Trophoblast cell (in vitro differentiated cells and primary cell): ENCODE measurements around the gene VSTM5.

Source experiments
- DNase-seq, 2 donors: peaks; one replicate each; pipeline ENCODE4 v3.0.0-alpha.2; 2016
- H2AFZ ChIP-seq: 2 replicates; pipeline ENCODE4 v1.6.1; 2013; ENCODE audit warnings: low read length, moderate library complexity, mild to moderate bottlenecking; ENCODE audit not compliant: insufficient read depth, poor library complexity
- H2AK5ac ChIP-seq: 2 replicates; pipeline ENCODE4 v1.6.1; 2013; ENCODE audit warnings: mild to moderate bottlenecking, low read length
- H2BK120ac ChIP-seq: 2 replicates; pipeline ENCODE4 v1.6.1; 2013; ENCODE audit warnings: low read length, mild to moderate bottlenecking, moderate library complexity; ENCODE audit not compliant: insufficient read depth, poor library complexity
- H2BK12ac ChIP-seq: 2 replicates; pipeline ENCODE4 v1.6.1; 2013; ENCODE audit warnings: mild to moderate bottlenecking, low read length, moderate library complexity
- H2BK5ac ChIP-seq: 2 replicates; pipeline ENCODE4 v1.6.1; 2013; ENCODE audit warnings: low read length, low read depth, moderate library complexity, mild to moderate bottlenecking; ENCODE audit not compliant: poor library complexity
- H3K14ac ChIP-seq: 2 replicates; pipeline ENCODE4 v1.6.1; 2013; ENCODE audit warnings: mild to moderate bottlenecking, low read length
- H3K18ac ChIP-seq: 2 replicates; pipeline ENCODE4 v1.6.1; 2013; ENCODE audit warnings: mild to moderate bottlenecking, low read length
- H3K23ac ChIP-seq: 2 replicates; pipeline ENCODE4 v1.6.1; 2013; ENCODE audit warnings: low read length
- H3K27ac ChIP-seq: 2 replicates; pipeline ENCODE4 v1.5.1; 2013; ENCODE audit warnings: low read depth, mild to moderate bottlenecking, inconsistent platforms, low read length, moderate library complexity
- H3K27me3 ChIP-seq: 2 replicates; pipeline ENCODE4 v1.6.1; 2013; ENCODE audit warnings: inconsistent platforms, mild to moderate bottlenecking, low read length, moderate library complexity; ENCODE audit not compliant: insufficient read depth
- H3K36me3 ChIP-seq, 2 experiments: 1 replicate in 1 of 2; 2 replicates in 1 of 2; pipeline ENCODE4 v1.6.1; 2013; ENCODE audit warnings: low read length in 2 of 2, mild to moderate bottlenecking in 2 of 2, moderate library complexity in 1 of 2; ENCODE audit not compliant: insufficient read depth in 2 of 2, control insufficient read depth in 1 of 2
- H3K4ac ChIP-seq: 2 replicates; pipeline ENCODE4 v1.6.1; 2013; ENCODE audit warnings: low read depth, mild to moderate bottlenecking, low read length, moderate library complexity
- H3K4me1 ChIP-seq, 2 experiments: 1 replicate in 1 of 2; 2 replicates in 1 of 2; pipeline ENCODE4 v1.6.1; 2013; ENCODE audit warnings: low read length in 2 of 2, mild to moderate bottlenecking in 2 of 2, moderate library complexity in 1 of 2; ENCODE audit not compliant: insufficient read depth in 2 of 2, control insufficient read depth in 1 of 2
- H3K4me2 ChIP-seq: 2 replicates; pipeline ENCODE4 v1.6.1; 2013; ENCODE audit warnings: inconsistent platforms, mild to moderate bottlenecking, low read length, moderate library complexity
- H3K4me3 ChIP-seq: 2 replicates; pipeline ENCODE4 v1.5.1; 2013; ENCODE audit warnings: mild to moderate bottlenecking, low read depth, low read length, inconsistent platforms
- H3K79me1 ChIP-seq: one replicate; pipeline ENCODE4 v1.6.1; 2013; ENCODE audit warnings: low read length
- H3K79me2 ChIP-seq: 2 replicates; pipeline ENCODE4 v1.6.1; 2013; ENCODE audit warnings: low read length, mild to moderate bottlenecking; ENCODE audit not compliant: control insufficient read depth, insufficient read depth, poor library complexity
- H3K9ac ChIP-seq: 2 replicates; pipeline ENCODE4 v1.6.1; 2013; ENCODE audit warnings: mild to moderate bottlenecking, low read length
- H3K9me3 ChIP-seq: 2 replicates; pipeline ENCODE4 v1.6.1; 2013; ENCODE audit warnings: low read depth, mild to moderate bottlenecking, control low read depth, inconsistent platforms, low read length; ENCODE audit not compliant: insufficient read depth
- H4K12ac ChIP-seq: 2 replicates; pipeline ENCODE4 v1.6.1; 2013; ENCODE audit warnings: low read depth, mild to moderate bottlenecking, low read length, moderate library complexity
- H4K8ac ChIP-seq: 2 replicates; pipeline ENCODE4 v1.6.1; 2013; ENCODE audit warnings: low read depth, mild to moderate bottlenecking, low read length, moderate library complexity
- H4K91ac ChIP-seq: one replicate; pipeline ENCODE4 v1.6.1; 2013; ENCODE audit warnings: low read depth, mild to moderate bottlenecking, low read length, moderate library complexity
- WGBS: extraction: QIAGEN DNeasy Blood & Tissue Kit; methylation state at CpG from one replicate; pipeline ENCODE4 v1.1.7; 2013; ENCODE audit warnings: missing lambda C conversion rate; ENCODE audit not compliant: insufficient read length, insufficient coverage; ENCODE audit errors: extremely low coverage; 5-methylcytosine and 5-hydroxymethylcytosine counted together

Gene VSTM5

DNA sequence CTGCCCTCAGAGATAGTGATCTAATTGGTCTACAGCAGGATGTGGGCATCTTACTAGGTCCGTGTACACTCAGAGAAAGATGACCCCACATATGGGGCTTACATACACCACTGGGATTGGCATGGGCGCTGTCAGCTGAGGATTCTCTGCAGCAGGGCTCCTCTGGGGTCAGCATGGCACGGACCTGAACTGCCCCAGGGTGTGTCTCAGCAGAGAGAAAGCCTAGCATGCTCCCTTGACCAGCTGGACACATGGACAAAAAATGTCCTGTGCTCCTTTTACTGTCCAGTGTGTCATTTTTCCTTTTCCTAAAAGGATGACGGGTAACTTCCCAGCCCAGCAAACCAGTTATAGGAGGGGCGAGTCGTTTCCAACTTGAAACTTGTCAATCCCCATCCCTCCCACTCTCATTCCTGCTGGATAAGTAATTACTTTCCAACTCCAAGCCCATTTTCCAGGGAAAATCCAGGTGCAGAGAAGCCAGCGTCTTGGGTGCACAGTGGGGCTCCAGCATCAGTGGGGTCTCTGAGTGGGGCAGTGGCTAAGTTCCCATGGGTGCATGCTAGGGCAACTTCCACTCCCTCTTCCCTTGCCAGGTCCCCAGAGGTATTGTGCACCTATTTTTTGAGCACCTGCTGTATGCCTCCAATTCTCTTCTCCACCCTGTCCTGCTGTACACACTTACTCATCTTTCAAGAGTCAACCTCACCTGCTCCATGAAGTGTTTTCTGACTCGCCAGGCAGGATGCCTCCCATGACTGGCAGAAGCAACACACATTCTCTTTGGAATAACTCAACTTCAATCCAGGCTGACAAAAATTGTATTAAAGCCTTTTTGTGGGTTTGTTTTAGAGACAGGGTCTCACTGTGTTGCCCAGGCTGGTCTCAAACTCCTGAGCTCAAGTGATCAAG is 5.0 kb downstream of the VSTM5 start:
- Histone ChIP-seq H2BK5ac (no peak overlapping the region), H2BK120ac (no peak overlapping the region), H2BK12ac (no peak overlapping the region), H4K12ac (no peak overlapping the region), H3K23ac (no peak overlapping the region), H3K4me2 (no peak overlapping the region), H3K14ac (no peak overlapping the region), H2AFZ (no peak overlapping the region), H3K9ac (no peak overlapping the region), H3K27me3 (no peaks in the 10 kb centered on the region), H3K27ac (no peak overlapping the region), H3K4ac (no peak overlapping the region), H2AK5ac (no peak overlapping the region), H3K4me3 (no peak overlapping the region), H3K79me2 (no peaks in the 10 kb centered on the region), H3K4me1 (peaks cover 5 to 15% of the 10 kb centered on the region in 2 experiments), H3K9me3 (no peaks in the 10 kb centered on the region), H3K79me1 (no peaks in the 10 kb centered on the region), H3K18ac (no peak overlapping the region), H4K91ac (no peak overlapping the region), H3K36me3 (no peaks in the 10 kb centered on the region), H4K8ac (no peak overlapping the region)
- no peak for DNase-seq
- WGBS = no CpG with 5 or more reads among the region's 8 CpGs

DNA sequence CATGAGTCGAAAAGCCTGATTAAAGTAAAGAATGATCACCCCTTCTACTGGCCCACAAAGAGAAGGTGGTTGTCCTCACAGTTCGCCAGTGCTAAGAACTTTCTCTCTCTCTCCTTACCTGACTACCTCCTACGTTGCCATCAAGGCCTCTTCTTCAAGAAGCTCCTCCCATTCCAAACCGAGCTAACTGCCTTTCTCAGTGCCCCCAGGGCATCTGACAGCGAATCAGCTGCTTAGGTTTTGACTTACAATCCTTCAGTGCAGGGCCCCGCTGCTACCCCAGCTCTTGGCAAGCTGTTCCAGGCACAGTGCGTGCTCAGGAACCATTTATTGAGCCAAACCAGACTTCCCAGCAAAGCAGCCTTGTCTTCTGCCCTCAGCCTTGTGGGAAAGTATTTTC is 5.8 kb downstream of the VSTM5 start:
- Histone ChIP-seq H2BK12ac (no peak overlapping the region), H3K4me1 (peaks cover 5 to 10% of the 10 kb centered on the region in 2 experiments), H3K9me3 (no peaks in the 10 kb centered on the region), H3K14ac (no peak overlapping the region), H3K4me2 (no peak overlapping the region), H4K91ac (no peak overlapping the region), H3K79me2 (no peaks in the 10 kb centered on the region), H2AK5ac (no peak overlapping the region), H3K4ac (no peak overlapping the region), H2AFZ (no peak overlapping the region), H3K27me3 (no peaks in the 10 kb centered on the region), H4K8ac (no peak overlapping the region), H3K18ac (no peak overlapping the region), H3K9ac (no peak overlapping the region), H2BK5ac (no peak overlapping the region), H4K12ac (no peak overlapping the region), H3K23ac (no peak overlapping the region), H3K36me3 (no peaks in the 10 kb centered on the region), H3K4me3 (no peak overlapping the region), H2BK120ac (no peak overlapping the region), H3K27ac (no peak overlapping the region), H3K79me1 (no peaks in the 10 kb centered on the region)
- peak; percentile 18 to 71 for DNase-seq
- WGBS = no CpG with 5 or more reads among the region's 7 CpGs

DNA sequence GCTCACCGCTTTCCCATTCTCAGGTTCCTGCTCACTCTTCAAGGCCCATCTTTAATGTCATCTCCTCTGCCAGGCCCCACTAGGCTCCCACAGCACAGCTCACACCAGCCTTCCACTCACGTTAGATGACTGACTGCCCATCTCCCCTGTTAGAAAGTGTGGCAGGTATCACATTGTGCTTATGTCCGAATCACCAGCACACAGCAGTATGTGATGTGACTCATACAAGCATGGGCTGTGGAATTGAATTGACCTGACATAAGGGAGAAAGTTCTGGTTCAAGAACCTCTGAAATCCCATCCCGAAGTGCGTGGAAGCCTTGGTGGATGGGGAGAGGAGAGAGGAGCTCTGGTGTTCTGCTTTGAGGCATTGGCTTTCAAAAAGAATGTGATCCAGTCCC is 6.5 kb downstream of the VSTM5 start:
- no peak overlapping the region for H2AFZ ChIP-seq
- H3K36me3 ChIP-seq = no peaks in the 10 kb centered on the region
- WGBS = no CpG with 5 or more reads among the region's 5 CpGs
- H2AK5ac ChIP-seq = no peak overlapping the region
- H3K79me1 ChIP-seq = no peaks in the 10 kb centered on the region
- H3K27ac ChIP-seq = no peak overlapping the region
- H3K4me2 ChIP-seq = no peak overlapping the region
- H3K9ac ChIP-seq = no peak overlapping the region
- H2BK120ac ChIP-seq = no peak overlapping the region
- no peak overlapping the region for H4K12ac ChIP-seq
- H3K14ac ChIP-seq = no peak overlapping the region
- H2BK5ac ChIP-seq = no peak overlapping the region
- peaks cover 5 to 10% of the 10 kb centered on the region in 2 experiments for H3K4me1 ChIP-seq
- no peak overlapping the region for H3K23ac ChIP-seq
- H4K8ac ChIP-seq = no peak overlapping the region
- no peaks in the 10 kb centered on the region for H3K79me2 ChIP-seq
- DNase-seq = no peak
- H2BK12ac ChIP-seq = no peak overlapping the region
- no peaks in the 10 kb centered on the region for H3K27me3 ChIP-seq
- H3K4ac ChIP-seq = no peak overlapping the region
- peaks cover 2% of the 10 kb centered on the region for H3K9me3 ChIP-seq
- H3K4me3 ChIP-seq = no peak overlapping the region
- H3K18ac ChIP-seq = no peak overlapping the region
- no peak overlapping the region for H4K91ac ChIP-seq

DNA sequence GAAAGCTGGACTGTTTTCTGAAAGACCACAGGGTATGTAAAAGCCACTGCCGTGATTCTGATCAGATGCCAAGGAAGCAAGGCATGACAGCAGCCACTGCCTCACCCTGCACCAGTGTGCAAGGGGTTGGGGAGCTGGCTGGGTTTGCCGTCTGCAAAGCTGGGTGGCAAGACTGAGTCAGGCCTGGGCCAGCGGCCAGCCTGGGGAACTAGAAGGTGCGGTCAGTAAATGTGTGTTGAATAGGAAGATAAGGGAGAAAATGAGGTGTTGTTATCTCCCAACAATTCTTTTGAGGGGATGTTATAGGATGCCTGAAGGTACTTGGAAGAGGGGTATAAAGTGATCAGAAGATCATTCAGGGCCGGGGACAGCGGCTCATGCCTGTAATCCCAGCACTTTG is 8.0 kb downstream of the VSTM5 start:
- no CpG with 5 or more reads among the region's 6 CpGs for WGBS
- no peak overlapping the region for H3K9ac ChIP-seq
- no peak overlapping the region for H2AFZ ChIP-seq
- H3K4me3 ChIP-seq = no peak overlapping the region
- peaks cover 5 to 10% of the 10 kb centered on the region in 2 experiments for H3K4me1 ChIP-seq
- no peak overlapping the region for H3K18ac ChIP-seq
- H2BK12ac ChIP-seq = no peak overlapping the region
- no peaks in the 10 kb centered on the region for H3K79me1 ChIP-seq
- no peaks in the 10 kb centered on the region for H3K79me2 ChIP-seq
- no peaks in the 10 kb centered on the region for H3K27me3 ChIP-seq
- H3K36me3 ChIP-seq = no peaks in the 10 kb centered on the region
- no peak overlapping the region for H2BK5ac ChIP-seq
- H4K12ac ChIP-seq = no peak overlapping the region
- H2BK120ac ChIP-seq = no peak overlapping the region
- H3K4ac ChIP-seq = no peak overlapping the region
- no peak overlapping the region for H4K91ac ChIP-seq
- no peak overlapping the region for H3K14ac ChIP-seq
- H2AK5ac ChIP-seq = no peak overlapping the region
- H3K27ac ChIP-seq = no peak overlapping the region
- H3K9me3 ChIP-seq = peaks cover 2% of the 10 kb centered on the region
- H3K23ac ChIP-seq = no peak overlapping the region
- no peak overlapping the region for H4K8ac ChIP-seq
- no peak overlapping the region for H3K4me2 ChIP-seq
- no peak for DNase-seq
